Glutamatergic neuron (in vitro differentiated cells): ENCODE results near the gene RAD51B. TPM values are rescaled to one million over a fixed set of nuclear protein-coding genes. Genes with fewer than 3 reads are reported as not detected.

Experiments
- DNase-seq: peaks from one replicate; pipeline ENCODE4 v3.0.0; 2022
- H3K27ac Mint-ChIP-seq: one replicate; pipeline ENCODE4 v1.8.0; 2020; ENCODE audit warnings: mild to moderate bottlenecking, mixed read lengths, inconsistent platforms; ENCODE audit not compliant: unreplicated experiment
- H3K27me3 Mint-ChIP-seq: one replicate; pipeline ENCODE4 v1.8.0; 2020; ENCODE audit warnings: mild to moderate bottlenecking, moderate library complexity, mixed read lengths, inconsistent platforms; ENCODE audit not compliant: unreplicated experiment
- H3K36me3 Mint-ChIP-seq: one replicate; pipeline ENCODE4 v1.8.0; 2020; ENCODE audit warnings: mild to moderate bottlenecking, mixed read lengths, inconsistent platforms; ENCODE audit not compliant: unreplicated experiment
- H3K4me1 Mint-ChIP-seq: one replicate; pipeline ENCODE4 v1.8.0; 2020; ENCODE audit warnings: mild to moderate bottlenecking, low read depth, mixed read lengths, inconsistent platforms; ENCODE audit not compliant: unreplicated experiment
- H3K4me3 Mint-ChIP-seq: one replicate; pipeline ENCODE4 v1.8.0; 2020; ENCODE audit warnings: mild to moderate bottlenecking, mixed read lengths, inconsistent platforms; ENCODE audit not compliant: unreplicated experiment
- H3K9me3 Mint-ChIP-seq: one replicate; pipeline ENCODE4 v1.8.0; 2020; ENCODE audit warnings: mild to moderate bottlenecking, moderate library complexity, mixed read lengths, inconsistent platforms; ENCODE audit not compliant: unreplicated experiment
- CTCF ChIP-seq: fragments of 200-600 bp; sonication (generic); IDR thresholded peaks from one replicate; pipeline ENCODE4 v1.5.0; 2021; ENCODE audit not compliant: partially characterized antibody, unreplicated experiment
- total RNA-seq: library from RNA; stranded (reverse); fragmentation: NEBNext Ultra II Directional; extraction: Animal tissue kit (Norgen Biotek cat#: 25700); gene quantifications from one replicate; pipeline ENCODE4 v1.2.1, GENCODE V29; 2021; ENCODE audit not compliant: unreplicated experiment

The RAD51B gene
- total RNA-seq, 1 donor from 2014 or later, result 9.7 TPM

- Mint-ChIP-seq H3K4me1 (peaks cover 18% of the 10 kb centered on the region), H3K36me3 (no peaks in the 10 kb centered on the region), H3K27me3 (peaks cover 2% of the 10 kb centered on the region), H3K9me3 (peaks cover 5% of the 10 kb centered on the region), H3K4me3 (no peak overlapping the region), H3K27ac (no peak overlapping the region)
- DNase-seq, result no peak
- TF ChIP-seq CTCF, result no peak
Measured at GRCh38 chr14:68561531-68562007, 742.0 kb downstream of the RAD51B start.

- Mint-ChIP-seq H3K36me3 (peaks cover 3% of the 10 kb centered on the region), H3K27ac (no peak overlapping the region), H3K27me3 (peaks cover 2% of the 10 kb centered on the region), H3K4me3 (no peak overlapping the region), H3K4me1 (peaks cover 16% of the 10 kb centered on the region), H3K9me3 (peaks cover 8% of the 10 kb centered on the region)
- no peak for TF ChIP-seq CTCF
- DNase-seq, result no peak
Measured at GRCh38 chr14:68562911-68563250, 743.3 kb downstream of the RAD51B start.

- H3K27ac Mint-ChIP-seq, result peak overlapping the region; percentile 29
- TF ChIP-seq CTCF, result no peak
- peak overlapping the region; percentile 18 for H3K4me3 Mint-ChIP-seq
- H3K9me3 Mint-ChIP-seq, result peaks cover 8% of the 10 kb centered on the region
- peaks cover 2% of the 10 kb centered on the region for H3K27me3 Mint-ChIP-seq
- peaks cover 5% of the 10 kb centered on the region for H3K36me3 Mint-ChIP-seq
- DNase-seq, result no peak
- peaks cover 16% of the 10 kb centered on the region for H3K4me1 Mint-ChIP-seq
Measured at GRCh38 chr14:68563251-68564131, 743.9 kb downstream of the RAD51B start.

GRCh38 chr14:68564191-68564825 lies 744.7 kb downstream of the RAD51B start:
- peaks cover 5% of the 10 kb centered on the region for H3K36me3 Mint-ChIP-seq

More at GRCh38 chr14:68564191-68564825, 744.7 kb downstream of the RAD51B start:
- Mint-ChIP-seq H3K9me3 (peaks cover 8% of the 10 kb centered on the region), H3K4me1 (peaks cover 16% of the 10 kb centered on the region), H3K4me3 (no peak overlapping the region), H3K27me3 (peaks cover 2% of the 10 kb centered on the region), H3K27ac (peak overlapping the region; percentile 81)
- DNase-seq, result peak; percentile 42
- TF ChIP-seq CTCF, result no peak
